Stimulated activated CD8-positive, alpha-beta memory T cell treated with anti-CD3 and anti-CD28 coated beads, Interleukin-12 subunit alpha, Interleukin-12 subunit beta, amount 100 ng/mL, for 24 hours (primary cell): ENCODE data around the gene VMO1.

Source experiments
- DNase-seq: peaks from one replicate; pipeline ENCODE4 v3.0.0-alpha.2; 2020; ENCODE audit errors: extremely low read depth

VMO1 gene

DNA sequence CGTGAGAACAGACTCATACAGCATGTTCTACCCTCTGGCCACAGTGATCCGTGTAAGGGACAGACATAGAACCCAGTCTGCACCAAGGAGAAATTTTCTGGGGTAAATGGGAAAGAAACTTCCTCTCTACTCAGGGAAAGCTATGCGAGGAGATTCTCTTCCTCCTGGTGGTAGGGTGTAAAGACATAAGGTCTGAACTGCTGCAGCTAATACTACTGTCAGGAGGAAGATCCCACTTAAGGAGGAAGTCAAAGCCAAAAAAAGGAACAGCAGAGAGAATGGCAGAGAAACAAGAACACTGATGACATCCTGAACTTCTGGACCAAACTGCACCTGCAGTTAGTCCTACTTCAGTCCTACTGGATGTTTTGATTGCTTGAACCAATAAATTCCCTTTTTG, 21.6 kb downstream of the VMO1 start:
- DNase-seq, result no peak

DNA sequence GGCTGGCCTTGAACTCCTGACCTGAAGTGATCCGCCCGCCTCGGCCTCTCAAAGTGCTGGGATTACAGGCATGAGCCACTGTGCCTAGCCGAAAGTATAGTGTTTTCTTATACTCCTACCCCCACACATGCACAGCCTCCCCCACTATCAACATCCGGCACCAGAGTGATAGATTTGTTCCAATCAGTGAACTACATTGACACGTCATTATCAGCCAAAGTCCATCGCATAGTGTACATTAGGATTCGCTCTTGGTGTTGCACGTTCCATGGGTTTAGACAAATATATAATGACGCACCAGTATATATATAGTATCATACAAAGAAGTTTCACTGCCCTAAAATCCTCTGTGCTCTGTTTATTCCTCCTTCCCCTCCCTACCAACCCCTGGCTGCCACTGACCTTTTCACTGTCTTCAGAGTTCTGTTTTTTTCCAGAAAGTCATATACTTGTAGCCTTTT, 26.4 kb downstream of the VMO1 start:
- no peak for DNase-seq

DNA sequence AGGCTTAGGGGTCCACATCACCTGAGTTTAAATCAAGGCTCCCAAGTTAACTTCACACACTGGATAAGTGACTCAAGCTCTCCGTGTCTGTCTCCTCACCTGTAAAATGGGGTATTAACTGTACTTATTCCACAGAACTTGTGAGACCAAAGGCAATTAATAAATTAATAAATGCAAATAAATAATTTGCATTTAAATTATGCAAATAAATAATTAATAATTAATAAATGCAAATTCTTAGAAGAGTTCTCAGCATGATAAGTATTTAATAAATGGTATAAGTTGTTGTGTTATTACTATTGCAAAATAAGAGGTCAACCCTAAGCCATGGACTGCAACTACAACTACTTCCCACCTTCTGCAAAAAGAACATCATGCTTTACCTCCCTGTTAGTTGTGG, 32.8 kb downstream of the VMO1 start:
- no peak for DNase-seq

DNA sequence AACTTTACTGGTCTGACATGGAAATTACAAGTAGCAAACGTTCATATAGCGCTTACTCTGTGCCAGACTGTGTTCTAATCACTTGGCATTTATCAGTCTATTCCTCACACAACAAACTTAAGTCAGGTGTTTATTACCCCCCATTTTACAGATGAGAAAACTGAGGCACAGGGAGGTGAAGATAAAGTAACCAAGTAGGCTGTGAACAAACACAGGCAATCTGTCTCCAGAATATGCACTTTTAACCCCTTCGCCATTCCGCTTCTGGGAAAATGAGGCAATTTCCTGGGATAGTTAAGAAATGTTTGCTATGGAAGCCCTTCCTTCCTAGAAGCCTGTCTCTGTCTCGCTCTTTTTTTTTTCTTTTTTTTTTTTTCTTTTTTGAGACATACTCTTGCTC, 34.2 kb downstream of the VMO1 start:
- DNase-seq, result no peak

GRCh38 chr17:4750606-4751005, 35.6 kb downstream of the VMO1 start:
- DNase-seq, result no peak

GRCh38 chr17:4748686-4749085, 37.5 kb downstream of the VMO1 start:
- no peak for DNase-seq

GRCh38 chr17:4747847-4748246, 38.3 kb downstream of the VMO1 start:
- DNase-seq, result no peak

DNA sequence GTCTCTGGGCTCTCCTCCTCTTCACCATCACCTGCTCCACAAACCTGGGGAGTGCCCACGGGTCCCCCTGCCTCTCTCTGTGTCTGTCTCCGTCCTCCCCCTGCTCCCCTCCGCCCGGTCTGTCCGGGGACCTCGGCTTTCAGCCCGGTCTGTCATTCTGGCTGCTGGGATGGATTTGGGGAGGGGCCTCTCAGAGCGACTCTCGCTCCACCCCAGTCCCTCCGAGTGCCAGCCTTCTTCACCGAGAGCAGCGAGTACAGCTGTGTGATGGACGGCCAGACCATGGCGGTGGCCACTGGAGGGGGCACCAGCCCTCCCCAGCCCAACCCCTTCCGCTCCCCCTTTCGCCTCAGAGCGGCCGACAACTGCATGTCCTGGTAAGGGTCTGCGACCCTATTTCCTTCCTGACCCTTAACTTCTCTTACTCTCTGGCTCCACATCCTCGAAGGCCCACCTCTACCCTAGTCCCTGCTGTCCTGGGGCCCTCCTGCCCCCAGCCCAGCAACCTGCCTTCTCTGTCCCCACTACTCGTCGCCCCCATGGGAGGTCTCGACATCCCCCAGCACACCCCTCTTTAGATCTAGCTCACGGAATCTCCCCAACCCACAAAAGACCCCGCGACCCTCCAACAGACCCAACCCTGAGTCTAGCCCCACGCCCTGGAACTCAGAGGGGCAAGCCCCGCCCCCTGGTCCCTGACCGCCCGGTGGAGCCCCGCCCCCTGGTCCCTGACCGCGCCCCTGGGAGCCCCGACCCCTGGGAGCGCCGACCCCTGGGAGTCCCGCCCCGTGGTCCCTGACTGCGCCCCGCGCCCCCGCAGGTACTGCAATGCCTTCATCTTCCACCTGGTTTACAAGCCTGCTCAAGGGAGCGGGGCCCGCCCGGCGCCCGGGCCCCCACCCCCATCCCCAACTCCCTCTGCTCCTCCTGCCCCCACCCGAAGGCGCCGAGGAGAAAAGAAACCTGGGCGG, 40.9 kb downstream of the VMO1 start:
- DNase-seq, result no peak

DNA sequence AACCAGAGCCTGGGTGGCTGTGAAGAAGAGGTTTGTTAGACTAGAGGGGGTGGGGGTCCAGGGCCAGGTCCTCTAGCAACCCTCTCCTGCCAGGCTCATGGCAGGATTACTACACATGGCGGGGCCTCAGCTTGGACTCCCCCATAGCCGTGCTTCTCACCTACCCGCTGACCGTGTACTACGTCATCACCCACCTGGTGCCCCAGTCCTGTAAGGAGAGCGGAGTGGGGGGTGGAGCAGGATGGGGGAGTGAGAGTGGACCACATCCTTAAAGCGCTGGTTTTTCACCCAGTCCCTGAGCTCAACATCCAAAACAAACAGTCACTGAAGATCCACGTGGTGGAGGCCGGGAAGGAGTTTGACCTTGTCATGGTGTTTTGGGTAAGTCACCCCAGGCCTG, 42.3 kb downstream of the VMO1 start:
- no peak for DNase-seq

DNA sequence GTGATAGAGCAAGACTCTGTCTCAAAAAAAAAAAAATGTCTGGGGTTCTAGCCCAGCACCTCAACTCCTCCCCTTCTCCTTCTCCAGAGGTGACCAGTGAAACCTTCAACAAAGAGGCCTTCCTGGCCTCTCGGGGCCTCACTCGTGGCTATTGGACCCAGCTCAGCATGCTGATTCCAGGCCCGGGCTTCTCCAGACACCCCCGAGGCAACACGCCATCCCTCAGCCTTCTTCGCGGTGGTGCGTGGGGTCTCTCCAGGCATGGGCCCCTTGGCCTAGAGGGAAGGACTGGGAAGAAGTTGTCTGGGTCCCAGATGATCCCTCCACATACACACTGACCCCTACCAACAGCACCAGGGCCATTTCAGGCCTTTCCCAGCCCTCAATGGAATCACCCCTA, 42.9 kb downstream of the VMO1 start:
- DNase-seq, result no peak

DNA sequence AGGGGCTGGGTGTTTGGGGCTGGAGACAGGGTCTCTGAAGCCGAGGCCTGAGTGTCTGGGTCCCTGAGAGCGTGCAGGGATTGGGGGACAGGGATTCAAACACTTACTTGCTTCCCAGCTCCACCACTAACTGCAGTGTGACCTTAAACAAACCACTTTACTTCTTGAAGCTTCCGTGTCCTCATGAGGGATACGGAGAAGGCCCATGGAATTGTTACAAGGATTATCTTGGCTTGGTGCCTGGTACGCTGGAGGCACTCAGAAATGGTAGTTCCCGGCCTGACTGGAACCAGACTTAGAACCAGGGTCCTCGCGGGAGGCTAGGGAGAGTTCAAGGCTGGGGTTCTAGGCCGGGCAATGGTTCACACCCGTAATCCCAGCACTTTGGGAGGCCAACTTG, 43.5 kb downstream of the VMO1 start:
- no peak for DNase-seq

- DNase-seq, result no peak
These were observed 44.0 kb downstream of the VMO1 start for GRCh38 chr17:4742133-4742532.

GRCh38 chr17:4741544-4741943, 44.6 kb downstream of the VMO1 start:
- no peak for DNase-seq

- DNase-seq, result no peak
These were observed 45.6 kb downstream of the VMO1 start for GRCh38 chr17:4740584-4740983.

DNA sequence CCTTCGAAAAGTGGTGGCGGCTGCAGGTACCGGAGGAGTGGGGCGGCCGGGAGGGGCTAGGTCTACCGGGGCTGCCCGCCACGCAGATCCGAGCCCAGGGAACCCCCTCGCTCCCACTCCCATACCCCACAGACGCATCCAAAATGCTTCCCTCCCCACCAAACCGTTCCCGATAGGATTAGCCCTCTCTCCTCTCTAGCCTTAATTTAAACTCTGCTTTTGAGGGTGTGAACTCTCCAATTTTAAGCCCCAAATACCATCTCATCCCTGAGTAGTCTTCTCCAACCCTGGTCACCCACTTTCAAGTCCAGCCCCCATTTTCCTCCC, 46.2 kb downstream of the VMO1 start:
- no peak for DNase-seq

- DNase-seq, result no peak
These were observed 46.8 kb downstream of the VMO1 start, which contains the start of the genes CXCL16 and ZMYND15 for GRCh38 chr17:4739122-4740024. TSS of gene CXCL16 (minus strand) at chr17:4739928. CDS start at chr17:4739339, 589 bp downstream. TSS of gene ZMYND15 (plus strand) at chr17:4739833. CDS start at chr17:4740549, 716 bp downstream.

GRCh38 chr17:4738136-4739121, 47.7 kb downstream of the VMO1 start:
- DNase-seq, result no peak

DNA sequence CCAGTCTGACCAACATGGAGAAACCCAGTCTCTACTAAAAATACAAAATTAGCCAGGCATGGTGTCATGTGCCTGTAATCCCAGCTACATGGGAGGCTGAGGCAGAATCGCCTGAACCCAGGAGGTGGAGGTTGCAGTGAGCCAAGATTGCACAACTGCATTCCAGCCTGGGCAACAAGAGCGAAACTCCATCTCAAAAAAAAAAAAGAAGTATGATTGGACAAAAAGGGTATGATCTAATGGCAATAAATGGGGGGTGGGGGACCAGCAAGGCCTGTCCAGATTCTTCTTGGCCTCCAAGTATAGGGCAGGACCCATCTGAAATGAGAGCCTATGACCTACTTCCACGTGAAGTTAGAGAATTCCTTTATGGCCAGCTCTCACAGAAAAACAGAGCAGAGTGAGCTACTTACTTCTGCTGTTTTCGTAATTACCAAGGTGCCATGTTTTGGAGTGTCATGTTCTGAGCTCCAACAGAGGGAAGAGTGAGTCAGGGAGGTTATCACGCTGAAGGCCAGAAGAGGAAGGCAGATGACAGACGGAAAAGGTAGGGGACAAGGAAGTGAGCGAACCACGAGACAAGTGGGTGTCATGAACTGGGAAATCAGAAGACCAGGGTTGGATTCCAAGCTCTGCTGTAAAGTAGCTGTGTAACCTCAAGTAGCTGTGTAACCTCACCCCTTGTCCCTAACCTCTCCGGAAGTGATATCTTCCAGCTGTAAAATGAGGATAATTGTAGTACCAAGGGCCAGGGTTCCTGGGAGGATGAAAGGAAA, 50.1 kb downstream of the VMO1 start:
- DNase-seq, result no peak
